ENCODE data around the gene SUMF1.

The SUMF1 gene

DNA sequence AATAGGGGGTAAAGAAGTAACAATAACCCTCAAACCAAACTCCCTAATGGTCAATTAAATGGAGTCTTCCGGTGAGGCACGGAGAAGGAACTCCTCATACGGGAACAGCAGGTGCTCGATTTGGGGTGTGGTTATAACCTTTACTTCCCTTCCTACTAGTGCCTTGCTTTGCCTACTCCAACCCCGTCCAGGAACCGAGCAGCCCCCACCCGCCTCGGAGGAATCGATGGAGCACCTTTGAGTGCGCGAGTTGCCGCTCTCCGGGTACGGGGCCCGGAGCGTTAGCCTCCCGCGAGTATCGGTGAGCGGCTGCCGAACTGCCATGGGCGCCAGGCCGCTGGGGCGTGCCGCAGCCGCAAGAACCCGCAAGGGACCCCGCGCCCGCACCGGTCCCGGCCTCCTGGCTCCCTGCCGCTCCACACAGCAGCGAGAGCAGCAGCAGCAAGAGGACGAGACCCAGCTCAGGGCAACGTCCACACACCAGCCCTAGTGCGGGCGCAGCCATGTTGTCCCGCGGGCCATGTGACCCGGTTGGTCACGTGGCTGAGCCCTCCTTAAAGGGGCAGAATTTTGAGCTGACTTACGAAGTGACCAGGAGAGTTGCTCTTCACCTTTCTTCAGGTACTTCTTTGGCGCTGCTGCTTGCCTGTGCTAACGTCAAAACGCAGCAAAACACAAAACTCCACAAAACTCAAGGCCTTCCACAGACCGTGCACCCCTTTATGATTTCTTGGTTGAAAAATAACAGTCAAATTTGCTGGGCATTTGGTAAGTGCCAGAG lies at the start of gene SUMF1:
Gene SUMF1, minus strand, starts transcription at position 529 of the 781 bp plus-strand sequence. Its CDS starts 24 bp downstream, at position 505.
- peak; percentile 78 for DNase-seq

- DNase-seq, result no peak
Observed at GRCh38 chr3:4515916-4516579, 49.0 kb upstream of the SUMF1 start.

GRCh38 chr3:4514916-4515315 lies 47.8 kb upstream of the SUMF1 start:
- DNase-seq, result no peak

- DNase-seq, result no peak
Observed at GRCh38 chr3:4514321-4514720, 47.3 kb upstream of the SUMF1 start.

- DNase-seq, result no peak
Observed at GRCh38 chr3:4512895-4513616, 46.0 kb upstream of the SUMF1 start.

DNA sequence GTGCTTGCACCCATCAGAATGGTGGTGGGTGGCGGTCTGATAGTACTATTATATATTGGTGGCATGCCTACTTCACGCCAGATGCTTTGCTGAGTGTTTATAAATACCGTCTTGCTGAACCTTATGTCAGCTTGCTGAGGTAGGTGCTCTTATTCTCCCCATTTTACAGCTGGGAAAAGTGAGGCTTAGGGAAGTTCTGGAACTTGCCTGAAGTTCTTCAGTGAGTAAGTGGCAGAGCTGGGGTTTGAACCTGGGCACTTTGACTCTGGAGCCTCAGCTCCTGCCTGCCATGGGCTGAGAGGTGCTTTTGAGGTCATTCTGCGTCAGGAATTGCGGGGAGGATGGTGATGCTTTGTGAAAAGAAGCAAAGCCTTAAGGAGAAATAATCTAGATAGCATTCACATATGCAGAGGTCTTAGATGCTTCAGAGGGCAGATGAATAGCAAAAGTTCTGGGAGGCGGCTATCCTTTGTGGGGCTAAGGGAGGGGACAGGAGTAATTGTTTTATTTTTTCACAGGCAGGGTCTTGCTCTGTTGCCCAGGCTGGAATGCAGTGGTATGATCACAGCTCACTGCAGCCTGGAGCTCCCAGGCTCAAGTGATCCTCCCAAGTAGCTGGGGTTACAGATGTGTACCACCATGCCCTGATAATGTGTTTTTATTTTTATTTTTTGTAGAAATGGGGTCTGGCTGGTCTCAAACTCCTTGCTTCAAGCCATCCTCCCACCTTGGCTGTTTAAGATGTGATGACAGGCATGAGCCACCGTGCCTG lies 44.6 kb upstream of the SUMF1 start:
- no peak for DNase-seq

DNA sequence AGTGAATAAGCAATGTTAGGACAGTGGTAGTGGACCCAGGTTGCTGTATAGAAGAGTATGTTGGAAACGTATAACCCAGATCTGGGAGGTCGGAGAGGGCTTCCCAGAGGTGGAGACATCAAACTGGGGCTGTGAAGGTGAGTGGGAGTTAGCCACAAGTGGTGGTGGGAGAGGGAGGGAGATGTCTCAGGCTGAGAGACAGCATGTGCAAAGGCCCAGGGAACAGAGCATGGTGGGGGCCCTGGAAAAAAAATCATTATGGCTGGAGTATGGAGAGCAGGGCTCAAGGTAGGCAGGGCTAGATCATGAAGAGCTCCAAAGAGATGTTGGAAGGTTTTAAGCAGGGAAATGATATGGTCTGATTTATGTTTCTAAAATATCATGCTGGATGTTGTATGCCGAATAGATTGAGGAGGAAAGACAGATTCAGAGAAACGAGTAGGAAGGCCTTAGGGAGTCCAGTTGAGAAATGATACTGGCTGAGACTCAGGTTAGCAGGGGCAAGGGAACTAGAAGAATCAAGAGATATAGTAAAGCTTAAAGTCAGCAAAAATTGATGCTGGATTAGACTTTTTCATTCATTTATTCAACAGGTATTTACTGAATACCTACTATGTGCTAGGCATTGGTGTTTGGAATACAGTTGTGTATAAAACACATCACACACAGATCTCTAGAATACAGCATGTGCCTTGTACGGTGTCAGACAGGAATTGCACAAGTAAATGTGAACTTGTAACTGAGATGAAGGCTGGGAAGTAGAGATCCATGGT lies 43.1 kb upstream of the SUMF1 start:
- DNase-seq, result no peak

- DNase-seq, result no peak
Observed at GRCh38 chr3:4509043-4509442, 42.0 kb upstream of the SUMF1 start.

DNA sequence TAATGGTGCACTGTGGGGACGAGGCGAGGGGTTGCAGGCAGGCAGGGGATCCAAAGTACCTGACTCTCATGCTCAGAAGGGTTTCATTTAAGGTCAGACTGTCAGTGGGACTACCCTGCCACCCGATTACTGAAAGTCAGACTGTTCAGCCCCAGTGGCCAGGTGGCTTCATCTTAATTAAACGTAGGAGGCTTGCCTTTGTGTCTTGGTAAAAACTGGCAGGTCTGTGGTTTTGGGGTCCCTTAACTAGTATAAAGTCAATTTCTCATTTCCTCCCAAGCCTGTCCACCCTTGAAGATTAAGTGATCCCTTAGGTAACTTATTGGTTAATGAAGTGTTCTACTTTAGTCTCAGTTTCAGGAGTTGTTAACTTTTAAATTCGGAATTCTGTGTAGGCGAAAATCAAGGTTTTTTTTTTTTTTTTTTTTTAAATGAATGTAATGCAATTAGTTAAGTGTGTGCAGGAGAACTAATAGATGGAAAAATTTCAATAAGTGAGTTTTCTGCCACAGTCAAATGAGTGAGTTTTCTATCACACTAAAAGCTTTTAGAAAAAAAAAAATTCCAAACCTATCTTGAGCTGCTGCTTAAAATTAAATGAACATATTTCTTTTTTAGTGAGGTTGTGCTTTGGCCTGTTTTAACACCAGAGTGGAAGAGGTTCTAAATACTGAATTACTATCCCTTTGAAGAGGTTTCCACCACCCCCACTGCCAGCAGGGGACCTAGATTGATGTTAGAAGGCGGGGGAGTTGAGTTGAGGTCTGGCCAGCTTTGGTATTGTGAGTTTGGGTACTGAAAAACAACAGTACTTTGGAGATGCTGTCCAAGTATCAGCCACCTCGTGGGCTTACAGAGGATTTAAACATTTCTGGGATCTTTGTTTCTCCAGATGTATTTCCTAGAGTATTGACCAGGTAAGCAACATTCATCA lies 41.2 kb upstream of the SUMF1 start:
- DNase-seq, result no peak

DNA sequence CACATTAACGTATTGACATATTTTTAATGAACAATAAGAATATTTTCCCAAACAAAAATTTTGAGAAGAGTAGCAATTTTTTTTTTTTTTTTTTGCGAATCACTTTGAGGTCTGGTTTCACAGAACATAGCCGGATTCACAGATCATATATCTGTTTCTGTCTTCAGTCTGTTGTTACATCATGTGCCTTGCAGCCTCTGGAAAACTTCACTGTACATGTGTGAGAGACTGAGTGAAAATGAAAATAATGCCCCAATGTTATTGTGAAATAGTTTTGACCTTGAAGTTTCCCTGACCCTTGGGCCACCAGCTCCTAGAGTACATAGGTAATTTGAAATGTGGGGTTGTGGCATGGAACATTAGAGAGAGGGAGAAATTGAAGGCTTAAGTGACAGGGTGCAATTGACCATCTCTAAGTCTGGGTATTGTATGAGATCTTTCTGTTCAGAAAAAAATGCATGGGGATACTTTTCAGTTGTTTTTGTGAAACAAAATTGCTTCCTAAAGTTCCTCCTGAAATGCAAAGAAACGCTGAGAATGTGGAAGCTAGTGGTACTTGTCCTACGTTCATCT lies 40.0 kb upstream of the SUMF1 start:
- DNase-seq, result no peak

- no peak for DNase-seq
Observed at GRCh38 chr3:4506559-4507023, 39.5 kb upstream of the SUMF1 start.

- DNase-seq, result no peak
Observed at GRCh38 chr3:4505688-4506558, 38.9 kb upstream of the SUMF1 start.

- DNase-seq, result peak; percentile 57
Observed at GRCh38 chr3:4504340-4505261, 37.5 kb upstream of the SUMF1 start.

DNA sequence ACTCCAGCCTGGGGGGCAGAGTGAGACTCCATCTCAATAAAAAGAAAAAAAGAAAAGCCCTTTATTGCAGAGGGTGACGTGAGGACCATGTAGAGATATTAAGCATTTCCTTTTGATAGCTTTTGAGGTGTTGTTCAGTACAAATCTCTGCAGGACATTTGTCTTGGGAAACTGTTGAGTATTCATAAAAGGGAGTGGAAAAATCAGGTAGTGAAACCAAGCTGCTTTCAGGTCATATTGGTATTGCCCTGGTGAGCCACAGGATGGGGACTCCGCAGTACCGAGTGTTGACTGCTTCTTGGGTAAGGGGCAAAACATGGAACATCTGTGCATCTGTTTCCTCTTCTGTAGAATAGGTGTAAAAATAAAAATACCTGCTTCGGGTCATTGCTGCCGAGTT lies 36.0 kb upstream of the SUMF1 start:
- no peak for DNase-seq

GRCh38 chr3:4501927-4502326 lies 34.9 kb upstream of the SUMF1 start:
- no peak for DNase-seq

DNA sequence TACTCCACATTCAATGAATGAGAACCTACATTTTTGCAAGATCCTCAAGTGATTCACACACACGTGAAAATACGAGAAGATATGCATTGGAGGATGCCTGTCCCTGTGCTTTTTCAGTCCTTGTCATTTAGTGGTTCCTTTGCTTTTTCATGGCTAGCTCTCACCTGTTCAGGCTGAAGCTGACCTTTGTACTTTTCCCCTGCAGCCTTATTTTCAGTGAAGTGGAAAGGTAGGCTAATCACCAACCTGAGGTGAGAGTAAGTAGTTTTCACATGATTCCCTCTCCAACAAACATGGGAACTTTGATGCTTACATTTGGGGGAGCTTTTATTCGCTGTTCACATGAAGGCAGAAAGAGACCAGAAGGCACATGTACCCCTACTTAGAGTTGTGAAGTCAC lies 34.4 kb upstream of the SUMF1 start:
- DNase-seq, result no peak

DNA sequence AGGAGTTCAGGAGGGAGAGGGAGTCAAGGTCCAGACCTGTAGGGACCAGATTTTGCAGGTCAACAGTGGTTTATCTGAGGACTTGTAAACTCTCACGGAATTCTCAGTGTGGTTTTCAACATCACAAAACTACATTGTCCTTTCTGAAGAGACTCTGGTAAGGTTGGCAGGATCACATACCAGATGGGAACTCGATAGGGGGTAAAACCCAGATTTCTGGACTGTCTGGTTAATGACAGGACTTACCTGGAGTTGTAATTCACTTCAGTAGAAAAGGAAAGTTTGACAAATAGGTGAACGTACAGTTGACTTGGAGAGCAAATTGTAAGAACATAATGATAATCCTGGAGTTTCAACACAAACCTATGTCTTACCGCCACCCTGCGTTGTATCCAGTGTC lies 31.4 kb upstream of the SUMF1 start:
- no peak for DNase-seq

GRCh38 chr3:4497843-4498324 lies 30.8 kb upstream of the SUMF1 start:
- no peak for DNase-seq

Data from NCI-H69 (cell line).